ENCODE measurements around the gene SNX15.
A peak's percentile ranks its signal among the peaks of the same experiment; 100 is the strongest.

The SNX15 gene

GRCh38 chr11:65051398-65051858 lies 24.2 kb downstream of the SNX15 start:
- Histone ChIP-seq H3K9ac (no peak overlapping the region), H3K36me3 (peaks cover 3% of the 10 kb centered on the region; the same call in 1 of the 2 replicates), H3K9me3 (no peaks in the 10 kb centered on the region), H3K4me1 (peaks cover 20% of the 10 kb centered on the region), H4K20me1 (peaks cover 12% of the 10 kb centered on the region), H3K4me3 (no peak overlapping the region), H3K4me2 (no peak overlapping the region), H3K27ac (no peak overlapping the region), H3K27me3 (peaks cover 22% of the 10 kb centered on the region)
- TF ChIP-seq Cebpa-rat (IDR thresholded peaks at IDR 0.05) = no peak

- no peaks in the 10 kb centered on the region for H3K27me3 ChIP-seq
- 0 out of 2 replicates have a peak overlapping the region, but pooled peaks have one; percentile 18 for H3K27ac ChIP-seq
- peak overlapping the region; percentile 57 for H3K4me2 ChIP-seq
- no peaks in the 10 kb centered on the region for H3K9me3 ChIP-seq
- no peak overlapping the region for H3K4me3 ChIP-seq
- H4K20me1 ChIP-seq = no peaks in the 10 kb centered on the region
- peaks cover 20% of the 10 kb centered on the region for H3K4me1 ChIP-seq
- 0 out of 2 replicates have a peak overlapping the region, but pooled peaks have one; percentile 6 for H3K9ac ChIP-seq
- H3K36me3 ChIP-seq = no peaks in the 10 kb centered on the region
- TF ChIP-seq Cebpa-rat (IDR thresholded peaks at IDR 0.05) = no peak
These were observed 26.7 kb downstream of the SNX15 start for GRCh38 chr11:65053827-65054508.

GRCh38 chr11:65055538-65055937 lies 28.3 kb downstream of the SNX15 start:
- H3K4me2 ChIP-seq = no peak overlapping the region

GRCh38 chr11:65056999-65057398 lies 29.8 kb downstream of the SNX15 start:
- no peak overlapping the region for H3K4me3 ChIP-seq
- H3K27ac ChIP-seq = no peak overlapping the region
- no peaks in the 10 kb centered on the region for H3K27me3 ChIP-seq
- no peaks in the 10 kb centered on the region for H3K36me3 ChIP-seq
- no peaks in the 10 kb centered on the region for H4K20me1 ChIP-seq
- TF ChIP-seq Cebpa-rat (IDR thresholded peaks at IDR 0.05) = no peak
- no peaks in the 10 kb centered on the region for H3K9me3 ChIP-seq
- H3K4me1 ChIP-seq = peaks cover 46% of the 10 kb centered on the region
- no peak overlapping the region for H3K4me2 ChIP-seq
- no peak overlapping the region for H3K9ac ChIP-seq

More at GRCh38 chr11:65055538-65055937, 28.3 kb downstream of the SNX15 start:
- no peak for TF ChIP-seq Cebpa-rat (IDR thresholded peaks at IDR 0.05)
- H3K27ac ChIP-seq = no peak overlapping the region
- H4K20me1 ChIP-seq = no peaks in the 10 kb centered on the region
- no peaks in the 10 kb centered on the region for H3K9me3 ChIP-seq
- H3K4me1 ChIP-seq = peaks cover 32% of the 10 kb centered on the region
- H3K9ac ChIP-seq = no peak overlapping the region
- H3K36me3 ChIP-seq = no peaks in the 10 kb centered on the region
- H3K27me3 ChIP-seq = no peaks in the 10 kb centered on the region
- no peak overlapping the region for H3K4me3 ChIP-seq

- no peak for TF ChIP-seq Cebpa-rat (IDR thresholded peaks at IDR 0.05)
- Histone ChIP-seq H3K27ac (no peak overlapping the region), H3K27me3 (no peaks in the 10 kb centered on the region), H3K4me2 (no peak overlapping the region), H3K9ac (no peak overlapping the region), H3K9me3 (no peaks in the 10 kb centered on the region), H3K4me1 (peaks cover 50% of the 10 kb centered on the region), H3K36me3 (no peaks in the 10 kb centered on the region), H4K20me1 (no peaks in the 10 kb centered on the region), H3K4me3 (no peak overlapping the region)
These were observed 30.3 kb downstream of the SNX15 start for GRCh38 chr11:65057526-65057925.

- Histone ChIP-seq H3K9ac (no peak overlapping the region), H3K27me3 (no peaks in the 10 kb centered on the region), H4K20me1 (no peaks in the 10 kb centered on the region), H3K36me3 (no peaks in the 10 kb centered on the region), H3K4me3 (no peak overlapping the region), H3K9me3 (no peaks in the 10 kb centered on the region), H3K4me1 (peaks cover 50% of the 10 kb centered on the region), H3K27ac (no peak overlapping the region), H3K4me2 (no peak overlapping the region)
- no peak for TF ChIP-seq Cebpa-rat (IDR thresholded peaks at IDR 0.05)
These were observed 30.8 kb downstream of the SNX15 start for GRCh38 chr11:65058012-65058411.

- Histone ChIP-seq H3K9me3 (no peaks in the 10 kb centered on the region), H4K20me1 (no peaks in the 10 kb centered on the region), H3K4me2 (no peak within 1 kb of the TSS), H3K9ac (no peak within 1 kb of the TSS), H3K27me3 (no peaks in the 10 kb centered on the region), H3K4me1 (peaks cover 46% of the 10 kb centered on the region), H3K36me3 (no peaks in the 10 kb centered on the region), H3K4me3 (no peak within 1 kb of the TSS), H3K27ac (no peak within 1 kb of the TSS)
- TF ChIP-seq Cebpa-rat (IDR thresholded peaks at IDR 0.05) = no peak
These were observed 31.3 kb downstream of the SNX15 start, which contains the start of gene NAALADL1 for GRCh38 chr11:65058419-65059054. NAALADL1 (minus strand) TSS chr11:65058553; CDS start chr11:65058521, 32 bp downstream.

- Histone ChIP-seq H3K4me3 (no peak overlapping the region), H3K27ac (no peak overlapping the region), H3K4me1 (peaks cover 36% of the 10 kb centered on the region), H4K20me1 (no peaks in the 10 kb centered on the region), H3K36me3 (no peaks in the 10 kb centered on the region), H3K9ac (no peak overlapping the region), H3K9me3 (no peaks in the 10 kb centered on the region), H3K27me3 (no peaks in the 10 kb centered on the region), H3K4me2 (no peak overlapping the region)
- no peak for TF ChIP-seq Cebpa-rat (IDR thresholded peaks at IDR 0.05)
These were observed 32.3 kb downstream of the SNX15 start for GRCh38 chr11:65059523-65059922.

- Histone ChIP-seq H3K9me3 (no peaks in the 10 kb centered on the region), H3K4me3 (no peak overlapping the region), H3K27ac (no peak overlapping the region), H3K36me3 (no peaks in the 10 kb centered on the region), H3K27me3 (no peaks in the 10 kb centered on the region), H3K4me1 (peaks cover 36% of the 10 kb centered on the region), H4K20me1 (no peaks in the 10 kb centered on the region), H3K4me2 (peak overlapping the region; percentile 19; the same call in 1 of the 2 replicates), H3K9ac (no peak overlapping the region)
- TF ChIP-seq Cebpa-rat (IDR thresholded peaks at IDR 0.05) = no peak
These were observed 33.0 kb downstream of the SNX15 start for GRCh38 chr11:65059959-65060824.

Measured in BLaER1 (cell line).